Measurements from ENCODE around the gene SLC16A10. TPM values are rescaled to one million over a fixed set of nuclear protein-coding genes. Genes with fewer than 3 reads are reported as not detected.

SLC16A10 gene
- total RNA-seq (2014; rRNA removed; shearing (Covaris generic)) = 30.9 and 37.6 TPM in 2 replicates
- 10.5 and 12.1 TPM in 2 replicates for polyA plus RNA-seq (2016; fragmentation: Nextera tagmentation; extraction: Ambion mirVana)
- long read RNA-seq, partial matches to known transcripts = 1 of 2 reads
- long read RNA-seq, other reads (novel, unspliced or antisense) = 1 of 2 reads

- Histone ChIP-seq H3K79me2 (replicated peaks; ENCODE audit: insufficient read depth) (peaks cover 15% of the 10 kb centered on the region), H3K27ac (ENCODE audit: low read depth) (no peak within 1 kb of the TSS), H3K9me2 (ENCODE audit: insufficient read depth) (no peaks in the 10 kb centered on the region; the same call in 1 of the 2 replicates), H2AFZ (peak within 1 kb of the TSS; percentile 84; the same call in 1 of the 2 replicates), H3K36me3 (ENCODE audit: insufficient read depth) (no peaks in the 10 kb centered on the region), H3K4me1 (ENCODE audit: insufficient read depth) (peaks cover 29% of the 10 kb centered on the region), H3K4me3 (peak within 1 kb of the TSS; percentile 78), H4K20me1 (replicated peaks; ENCODE audit: insufficient read depth) (no peaks in the 10 kb centered on the region), H3K27me3 (ENCODE audit: insufficient read depth) (peaks cover 19% of the 10 kb centered on the region), H3K4me2 (peak within 1 kb of the TSS; percentile 97), H3F3A (replicated peaks; ENCODE audit: low read depth) (no peaks in the 10 kb centered on the region)
- ATAC-seq (peak; percentile 74), DNase-seq (ENCODE audit: low spot score) (peak; percentile 89)
- peaks cover 41% of the 10 kb centered on the region for H3K4me1 Mint-ChIP-seq
- no peaks in the 10 kb centered on the region for H3K9me3 Mint-ChIP-seq
- H3K4me3 Mint-ChIP-seq = peak within 1 kb of the TSS; percentile 86
- TF ChIP-seq NANOG (IDR thresholded peaks at IDR 0.05; ENCODE audit: borderline replicate concordance) = no peak
- peak; percentile 90 for TF ChIP-seq POLR2AphosphoS5 (IDR thresholded peaks at IDR 0.05; ENCODE audit: low read depth)
- no peak within 1 kb of the TSS for H3K27ac Mint-ChIP-seq
- H3K27me3 Mint-ChIP-seq (ENCODE audit: insufficient read depth, low read depth, poor library complexity) = peaks cover 21% of the 10 kb centered on the region
- no peaks in the 10 kb centered on the region; the same call in 2 of the 3 replicates for H3K36me3 Mint-ChIP-seq (ENCODE audit: low read depth)
Measured at GRCh38 chr6:111087106-111087835, at the start of gene SLC16A10. Gene SLC16A10, plus strand, starts transcription at chr6:111087503. Its CDS starts 250 bp downstream, at chr6:111087753.

- Histone ChIP-seq H4K20me1 (replicated peaks; ENCODE audit: insufficient read depth) (no peaks in the 10 kb centered on the region), H2AFZ (peak overlapping the region; percentile 33; the same call in 1 of the 2 replicates), H3K9me2 (ENCODE audit: insufficient read depth) (no peaks in the 10 kb centered on the region), H3K4me2 (no peak overlapping the region), H3K27me3 (ENCODE audit: insufficient read depth) (no peaks in the 10 kb centered on the region), H3K79me2 (replicated peaks; ENCODE audit: insufficient read depth) (no peaks in the 10 kb centered on the region), H3F3A (replicated peaks; ENCODE audit: low read depth) (no peaks in the 10 kb centered on the region), H3K4me3 (no peak overlapping the region), H3K4me1 (ENCODE audit: insufficient read depth) (peaks cover 5% of the 10 kb centered on the region; the same call in 1 of the 2 replicates), H3K36me3 (ENCODE audit: insufficient read depth) (no peaks in the 10 kb centered on the region), H3K27ac (ENCODE audit: low read depth) (no peak overlapping the region)
- Mint-ChIP-seq H3K27ac (no peak overlapping the region), H3K9me3 (no peaks in the 10 kb centered on the region), H3K4me1 (peaks cover 7% of the 10 kb centered on the region), H3K36me3 (ENCODE audit: low read depth) (no peaks in the 10 kb centered on the region), H3K4me3 (no peak overlapping the region), H3K27me3 (ENCODE audit: insufficient read depth, low read depth, poor library complexity) (peaks cover 5% of the 10 kb centered on the region)
- TF ChIP-seq EZH2 (IDR thresholded peaks at IDR 0.05; ENCODE audit: low read depth, unreplicated experiment) (no peak), NANOG (IDR thresholded peaks at IDR 0.05; ENCODE audit: borderline replicate concordance) (no peak), CTCF (conservative IDR thresholded peaks at IDR 0.05; ENCODE audit: low read depth in 2 of 2) (no peak)
- ATAC-seq (no peak), DNase-seq (ENCODE audit: low spot score) (no peak)
Measured at GRCh38 chr6:111038534-111039252, 48.6 kb upstream of the SLC16A10 start.

- Mint-ChIP-seq H3K9me3 (no peaks in the 10 kb centered on the region), H3K36me3 (ENCODE audit: low read depth) (no peaks in the 10 kb centered on the region), H3K27ac (no peak overlapping the region), H3K27me3 (ENCODE audit: insufficient read depth, low read depth, poor library complexity) (peaks cover 6% of the 10 kb centered on the region), H3K4me3 (no peak overlapping the region), H3K4me1 (no peaks in the 10 kb centered on the region)
- no peaks in the 10 kb centered on the region for H3K36me3 ChIP-seq (ENCODE audit: insufficient read depth)
- no peaks in the 10 kb centered on the region for H3F3A ChIP-seq (replicated peaks; ENCODE audit: low read depth)
- ATAC-seq (no peak), DNase-seq (ENCODE audit: low spot score) (no peak)
- H3K4me1 ChIP-seq (ENCODE audit: insufficient read depth) = no peaks in the 10 kb centered on the region
- H3K79me2 ChIP-seq (replicated peaks; ENCODE audit: insufficient read depth) = no peaks in the 10 kb centered on the region
- H3K9me2 ChIP-seq (ENCODE audit: insufficient read depth) = peaks cover 2% of the 10 kb centered on the region; the same call in 1 of the 2 replicates
- H3K4me3 ChIP-seq = no peak overlapping the region
- H2AFZ ChIP-seq = no peak overlapping the region
- H3K27me3 ChIP-seq (ENCODE audit: insufficient read depth) = no peaks in the 10 kb centered on the region
- no peak overlapping the region for H3K4me2 ChIP-seq
- no peak overlapping the region for H3K27ac ChIP-seq (ENCODE audit: low read depth)
- H4K20me1 ChIP-seq (replicated peaks; ENCODE audit: insufficient read depth) = no peaks in the 10 kb centered on the region
- TF ChIP-seq REST (IDR thresholded peaks at IDR 0.05; ENCODE audit: unreplicated experiment) (no peak), NANOG (IDR thresholded peaks at IDR 0.05; ENCODE audit: borderline replicate concordance) (no peak), ETS1 (IDR thresholded peaks at IDR 0.05) (no peak), ZNF331 (CRISPR knock-in tag; IDR thresholded peaks at IDR 0.05; ENCODE audit: low read depth) (no peak), JUNB (IDR thresholded peaks at IDR 0.05; ENCODE audit: unreplicated experiment) (no peak), EZH2phosphoT487 (IDR thresholded peaks at IDR 0.05; ENCODE audit: unreplicated experiment) (no peak)
Measured at GRCh38 chr6:111041917-111042316, 45.4 kb upstream of the SLC16A10 start.

Measured in GM23338 (cell line).